HUES6 (cell line): Measurements from ENCODE around the gene GLOD4.

Source experiments
- H3K27ac ChIP-seq: 2 replicates; pipeline ENCODE4 v1.7.0; 2013; ENCODE audit warnings: low read depth, mild to moderate bottlenecking, low read length, inconsistent platforms
- H3K27me3 ChIP-seq: 2 replicates; pipeline ENCODE4 v1.6.1; 2013; ENCODE audit warnings: low read length; ENCODE audit not compliant: control insufficient read depth, insufficient read depth
- H3K36me3 ChIP-seq: 2 replicates; pipeline ENCODE4 v1.6.1; 2013; ENCODE audit warnings: low read length; ENCODE audit not compliant: control insufficient read depth, insufficient read depth
- H3K4me1 ChIP-seq: 2 replicates; pipeline ENCODE4 v1.6.1; 2013; ENCODE audit warnings: low read length; ENCODE audit not compliant: control insufficient read depth, insufficient read depth
- H3K4me3 ChIP-seq: 2 replicates; pipeline ENCODE4 v1.5.1; 2013; ENCODE audit warnings: low read depth, low read length
- H3K9ac ChIP-seq: one replicate; pipeline ENCODE4 v1.6.1; 2013; ENCODE audit warnings: mild to moderate bottlenecking, low read length
- H3K9me3 ChIP-seq: 2 replicates; pipeline ENCODE4 v1.6.1; 2013; ENCODE audit warnings: low read depth, low read length; ENCODE audit not compliant: control insufficient read depth, insufficient read depth

The GLOD4 gene

DNA sequence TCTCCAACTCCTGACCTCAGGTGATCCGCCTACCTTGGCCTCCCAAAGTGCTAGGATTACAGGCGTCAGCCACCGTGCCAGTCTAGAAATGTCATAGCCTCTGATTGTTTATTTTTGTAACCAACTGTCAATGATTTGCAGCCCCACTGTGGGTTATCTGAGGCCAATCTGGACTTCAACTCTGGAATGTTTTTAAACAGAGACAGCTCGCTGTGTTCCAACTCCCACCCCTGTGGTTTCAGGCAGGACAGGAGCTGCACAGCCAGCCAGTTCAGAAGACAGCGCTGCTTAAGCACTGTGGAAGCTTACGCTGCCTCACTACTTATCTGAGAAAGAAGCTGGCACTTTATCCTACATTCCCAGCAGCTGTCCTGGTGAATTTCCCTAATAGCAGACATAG, 19.6 kb upstream of the GLOD4 start:
- H3K9me3 ChIP-seq, result no peaks in the 10 kb centered on the region
- H3K36me3 ChIP-seq, result peaks cover 61% of the 10 kb centered on the region
- H3K27ac ChIP-seq, result no peak overlapping the region
- peaks cover 12% of the 10 kb centered on the region; the same call in 1 of the 2 replicates for H3K4me1 ChIP-seq
- H3K4me3 ChIP-seq, result no peak overlapping the region
- H3K27me3 ChIP-seq, result no peaks in the 10 kb centered on the region
- no peak overlapping the region for H3K9ac ChIP-seq

DNA sequence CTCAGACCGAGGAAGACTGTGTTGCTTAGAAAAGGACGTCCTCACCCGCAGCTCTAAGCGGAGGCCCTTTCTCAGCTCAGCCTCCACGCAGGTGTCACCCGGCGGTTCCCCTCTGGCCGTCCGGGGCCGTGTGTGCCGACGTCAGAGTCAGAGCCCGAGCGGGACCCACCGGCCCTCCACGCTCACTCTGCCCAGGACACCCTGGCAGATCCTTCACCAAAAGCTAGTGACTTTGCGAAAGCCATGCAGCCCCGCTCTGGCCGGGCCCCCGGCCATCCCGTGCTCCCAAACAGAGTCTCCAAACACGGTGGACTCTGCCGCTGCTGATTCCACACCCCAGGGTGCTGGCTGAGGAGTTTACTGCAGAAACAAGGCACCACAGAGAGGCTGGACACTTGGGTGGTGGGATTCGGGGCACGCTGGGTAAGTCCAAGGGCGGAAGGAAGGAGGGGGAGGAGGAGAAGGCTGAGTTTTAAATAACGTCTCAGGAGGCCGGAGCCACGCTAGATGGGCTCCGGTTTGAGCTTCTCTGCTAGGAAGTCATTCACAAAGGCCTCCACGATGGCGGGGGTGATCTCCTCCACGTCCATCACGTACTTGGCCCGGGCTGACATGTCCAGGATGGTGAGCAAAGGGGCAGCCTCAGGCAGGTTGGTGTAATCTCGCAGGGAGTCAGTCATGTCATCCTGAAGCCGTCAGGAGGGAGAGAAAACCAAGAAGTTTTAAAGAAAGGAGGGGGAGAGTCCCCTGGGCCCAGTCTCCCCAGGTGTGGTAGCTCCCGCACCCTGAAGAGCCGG, 18.6 kb upstream of the GLOD4 start:
- H3K27ac ChIP-seq, result no peak overlapping the region
- no peaks in the 10 kb centered on the region for H3K27me3 ChIP-seq
- H3K9me3 ChIP-seq, result no peaks in the 10 kb centered on the region
- no peak overlapping the region for H3K4me3 ChIP-seq
- peaks cover 12% of the 10 kb centered on the region; the same call in 1 of the 2 replicates for H3K4me1 ChIP-seq
- no peak overlapping the region for H3K9ac ChIP-seq
- H3K36me3 ChIP-seq, result peaks cover 68% of the 10 kb centered on the region

DNA sequence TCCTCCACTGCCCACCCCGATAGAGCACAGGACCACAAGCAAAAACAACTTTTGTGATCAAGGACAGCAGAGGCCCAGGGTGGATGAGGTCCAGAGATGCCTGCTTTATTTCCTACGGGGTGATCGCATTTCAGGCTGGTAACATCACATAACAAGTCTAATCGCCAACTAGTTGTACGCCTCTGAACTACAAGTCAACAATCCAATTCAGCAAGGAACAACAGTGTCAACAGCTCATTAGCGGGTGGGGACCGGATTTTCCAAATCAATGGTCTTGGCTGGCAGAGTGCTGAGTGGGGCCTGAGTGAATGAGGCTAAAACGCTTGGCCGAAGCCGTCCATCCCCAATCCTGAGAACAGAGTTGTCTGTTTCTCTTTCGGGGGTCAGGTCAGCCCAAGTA, 17.2 kb upstream of the GLOD4 start:
- H3K27me3 ChIP-seq, result no peaks in the 10 kb centered on the region
- peaks cover 60% of the 10 kb centered on the region for H3K36me3 ChIP-seq
- H3K27ac ChIP-seq, result no peak overlapping the region

DNA sequence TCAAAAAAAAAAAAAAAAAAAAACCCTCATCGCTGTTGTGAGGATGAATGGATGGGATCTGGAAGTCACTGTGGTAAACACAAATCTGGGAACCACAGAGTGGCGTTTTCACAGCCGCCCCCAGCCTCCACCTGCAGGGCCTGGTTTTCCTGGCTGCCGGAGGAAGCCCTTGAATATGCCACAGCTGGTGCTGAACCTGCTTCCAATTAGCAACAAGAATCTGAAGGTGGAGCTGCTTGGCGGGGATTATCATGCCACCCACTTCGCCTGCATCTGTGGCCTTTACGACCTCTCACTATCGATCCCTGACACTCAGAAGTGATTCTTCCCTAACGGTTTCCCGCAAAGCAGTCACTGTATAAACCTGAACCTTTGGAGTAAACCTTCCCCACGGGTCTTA, 16.2 kb upstream of the GLOD4 start:
- H3K27me3 ChIP-seq, result no peaks in the 10 kb centered on the region

More for the DNA sequence above, 17.2 kb upstream of the GLOD4 start:
- Histone ChIP-seq H3K9me3 (no peaks in the 10 kb centered on the region), H3K4me3 (no peak overlapping the region), H3K4me1 (peaks cover 11% of the 10 kb centered on the region; the same call in 1 of the 2 replicates), H3K9ac (no peak overlapping the region)

DNA sequence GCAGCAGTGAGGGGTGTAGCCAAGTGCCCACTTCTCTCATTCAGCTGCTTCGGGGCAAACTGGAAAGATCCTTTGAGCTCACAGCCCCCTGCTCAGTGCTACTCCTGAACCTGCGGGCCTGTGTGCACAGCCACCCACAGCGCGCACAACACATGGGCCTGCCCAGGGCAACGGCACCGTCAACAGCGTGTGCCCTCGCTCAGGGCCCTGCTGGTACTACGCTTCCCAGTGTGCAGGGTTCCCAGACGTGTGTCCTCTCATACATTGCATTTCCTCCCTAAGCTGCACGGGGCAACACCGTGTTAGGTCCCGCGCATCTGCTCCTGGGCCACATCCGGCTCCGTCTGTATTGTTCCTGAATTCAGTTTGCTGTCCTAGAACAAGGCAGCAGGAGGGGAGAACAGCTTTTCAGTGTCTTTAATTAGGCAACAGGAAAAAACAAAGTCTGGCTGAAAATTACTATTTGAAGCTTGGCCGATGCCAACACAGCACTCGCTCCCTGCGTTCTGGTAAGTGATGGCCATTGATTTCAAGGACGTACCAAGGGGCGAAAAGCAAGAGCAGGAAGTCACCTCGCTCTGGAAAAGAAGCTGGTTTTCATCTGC, 15.3 kb upstream of the GLOD4 start:
- H3K27me3 ChIP-seq, result no peaks in the 10 kb centered on the region
- H3K27ac ChIP-seq, result no peak overlapping the region
- peaks cover 4% of the 10 kb centered on the region; the same call in 1 of the 2 replicates for H3K4me1 ChIP-seq
- peaks cover 50% of the 10 kb centered on the region for H3K36me3 ChIP-seq
- no peaks in the 10 kb centered on the region for H3K9me3 ChIP-seq
- no peak overlapping the region for H3K9ac ChIP-seq
- H3K4me3 ChIP-seq, result no peak overlapping the region

More for the DNA sequence above, 16.2 kb upstream of the GLOD4 start:
- H3K4me1 ChIP-seq, result peaks cover 4% of the 10 kb centered on the region; the same call in 1 of the 2 replicates
- no peak overlapping the region for H3K27ac ChIP-seq
- no peak overlapping the region for H3K4me3 ChIP-seq
- H3K9me3 ChIP-seq, result no peaks in the 10 kb centered on the region
- H3K9ac ChIP-seq, result no peak overlapping the region
- peaks cover 52% of the 10 kb centered on the region for H3K36me3 ChIP-seq

DNA sequence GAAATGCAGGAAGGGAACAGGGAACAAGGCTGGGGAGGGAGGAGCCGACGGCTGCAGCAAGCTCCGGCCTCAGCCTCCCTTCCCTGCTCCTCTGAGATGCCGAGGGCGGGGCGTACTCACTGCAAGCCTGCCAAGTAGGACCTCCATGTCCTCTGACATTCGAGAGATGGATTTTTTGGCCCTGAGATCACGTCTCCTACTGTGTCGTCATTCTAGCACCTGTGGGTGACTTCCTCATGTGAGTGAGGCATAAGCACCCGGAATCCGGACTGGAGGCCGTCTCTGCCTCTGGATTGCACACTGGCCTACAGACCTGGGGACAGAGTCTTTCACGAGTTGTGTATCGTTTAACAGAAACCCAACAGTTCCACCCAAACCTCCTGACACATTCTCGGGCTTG, 14.5 kb upstream of the GLOD4 start:
- H3K36me3 ChIP-seq, result peaks cover 50% of the 10 kb centered on the region
- no peaks in the 10 kb centered on the region for H3K27me3 ChIP-seq
- H3K9ac ChIP-seq, result no peak overlapping the region
- no peak overlapping the region for H3K27ac ChIP-seq
- peaks cover 4% of the 10 kb centered on the region; the same call in 1 of the 2 replicates for H3K4me1 ChIP-seq
- no peak overlapping the region for H3K4me3 ChIP-seq
- no peaks in the 10 kb centered on the region for H3K9me3 ChIP-seq

DNA sequence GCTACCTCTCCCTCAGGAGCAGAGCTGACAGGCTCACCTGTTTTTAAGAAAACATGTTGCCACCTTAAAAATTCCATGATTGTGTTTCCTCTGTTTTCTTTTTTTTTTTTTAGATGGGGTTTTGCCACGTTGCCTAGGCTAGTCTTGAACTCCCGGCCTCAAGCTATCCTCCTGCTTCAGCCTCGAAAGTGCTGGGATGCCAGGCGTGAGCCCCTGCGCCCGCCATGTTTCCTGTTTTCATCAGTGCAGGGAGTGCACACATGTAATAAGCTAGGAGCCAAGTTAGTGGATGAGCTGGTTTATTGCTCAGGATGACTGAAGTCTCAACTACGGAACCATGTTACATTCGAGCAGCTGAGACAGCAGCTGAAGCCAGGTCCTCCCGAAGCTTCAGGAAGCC, 13.6 kb upstream of the GLOD4 start:
- no peak overlapping the region for H3K27ac ChIP-seq
- H3K4me1 ChIP-seq, result peaks cover 4% of the 10 kb centered on the region; the same call in 1 of the 2 replicates
- H3K36me3 ChIP-seq, result peaks cover 52% of the 10 kb centered on the region
- no peak overlapping the region for H3K9ac ChIP-seq
- no peak overlapping the region for H3K4me3 ChIP-seq
- H3K9me3 ChIP-seq, result no peaks in the 10 kb centered on the region
- no peaks in the 10 kb centered on the region for H3K27me3 ChIP-seq

DNA sequence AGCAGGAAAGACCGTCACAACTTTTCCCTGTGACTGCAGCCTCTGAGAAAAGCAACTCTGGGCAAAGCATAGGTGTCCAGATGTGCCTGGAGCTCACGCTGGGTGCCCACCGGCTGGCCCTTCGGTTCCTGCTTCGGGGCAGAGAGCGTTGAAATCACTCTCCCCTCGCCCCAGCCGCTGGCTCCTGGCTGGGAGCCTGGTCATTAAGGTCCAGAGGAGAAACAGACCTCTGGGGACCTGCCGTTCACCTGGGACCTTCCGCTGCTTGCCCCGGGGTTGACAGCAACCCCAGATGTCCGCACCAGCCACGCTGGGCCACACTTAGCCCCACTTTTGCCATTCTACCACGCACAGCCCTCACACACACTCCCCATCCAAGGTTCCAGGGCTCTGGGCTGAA, 13.2 kb upstream of the GLOD4 start:
- Histone ChIP-seq H3K4me1 (peaks cover 4% of the 10 kb centered on the region; the same call in 1 of the 2 replicates), H3K9me3 (no peaks in the 10 kb centered on the region), H3K27me3 (no peaks in the 10 kb centered on the region), H3K4me3 (no peak overlapping the region), H3K36me3 (peaks cover 48% of the 10 kb centered on the region), H3K27ac (no peak overlapping the region), H3K9ac (peak overlapping the region; percentile 11)

DNA sequence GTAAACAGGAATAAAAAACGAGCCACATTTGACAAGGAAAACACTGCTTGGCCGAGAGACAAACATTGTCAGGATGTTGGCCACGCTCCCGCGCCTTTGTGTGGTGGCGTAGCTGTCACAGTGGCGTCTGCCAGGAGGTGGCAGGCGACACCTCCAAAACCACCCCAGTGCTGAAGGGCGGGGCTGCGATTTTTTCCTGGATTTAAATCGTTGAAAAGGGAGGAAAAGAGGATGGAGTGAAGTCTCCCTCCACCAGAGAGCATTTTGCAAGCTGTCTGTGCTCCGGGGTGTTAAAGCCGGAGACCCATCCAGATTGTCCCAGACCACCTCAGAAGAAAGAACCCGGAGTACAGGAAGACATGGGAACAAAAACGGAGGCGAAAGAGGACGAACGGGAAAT, 12.8 kb upstream of the GLOD4 start:
- peaks cover 45% of the 10 kb centered on the region for H3K36me3 ChIP-seq
- H3K27ac ChIP-seq, result no peak overlapping the region
- H3K27me3 ChIP-seq, result no peaks in the 10 kb centered on the region
- peaks cover 6% of the 10 kb centered on the region; the same call in 1 of the 2 replicates for H3K4me1 ChIP-seq
- H3K4me3 ChIP-seq, result no peak overlapping the region
- H3K9me3 ChIP-seq, result no peaks in the 10 kb centered on the region
- peak overlapping the region; percentile 11 for H3K9ac ChIP-seq

DNA sequence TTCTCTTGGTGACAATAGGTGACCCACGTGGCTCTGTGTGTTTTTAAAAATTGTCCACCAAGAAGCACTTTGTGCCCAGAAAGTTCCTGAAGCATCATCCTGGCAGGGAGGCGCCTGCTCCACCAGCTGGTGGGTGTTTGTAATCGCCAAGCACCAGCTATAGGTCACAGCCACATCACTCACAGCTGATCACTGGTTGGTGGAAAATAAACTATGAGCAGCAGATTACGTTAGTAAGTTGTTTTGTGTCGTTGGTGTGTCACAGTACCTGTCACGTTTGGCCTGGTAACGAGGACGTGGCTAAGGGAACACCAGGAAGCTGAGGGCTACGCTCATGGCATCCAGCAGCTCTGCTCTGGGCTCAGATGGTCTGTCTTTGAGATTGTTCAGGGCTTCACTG, 10.2 kb upstream of the GLOD4 start:
- no peaks in the 10 kb centered on the region for H3K27me3 ChIP-seq
- H3K4me3 ChIP-seq, result no peak overlapping the region
- no peak overlapping the region for H3K9ac ChIP-seq
- H3K36me3 ChIP-seq, result peaks cover 56% of the 10 kb centered on the region
- H3K9me3 ChIP-seq, result no peaks in the 10 kb centered on the region
- H3K4me1 ChIP-seq, result peaks cover 12% of the 10 kb centered on the region; the same call in 1 of the 2 replicates
- no peak overlapping the region for H3K27ac ChIP-seq

DNA sequence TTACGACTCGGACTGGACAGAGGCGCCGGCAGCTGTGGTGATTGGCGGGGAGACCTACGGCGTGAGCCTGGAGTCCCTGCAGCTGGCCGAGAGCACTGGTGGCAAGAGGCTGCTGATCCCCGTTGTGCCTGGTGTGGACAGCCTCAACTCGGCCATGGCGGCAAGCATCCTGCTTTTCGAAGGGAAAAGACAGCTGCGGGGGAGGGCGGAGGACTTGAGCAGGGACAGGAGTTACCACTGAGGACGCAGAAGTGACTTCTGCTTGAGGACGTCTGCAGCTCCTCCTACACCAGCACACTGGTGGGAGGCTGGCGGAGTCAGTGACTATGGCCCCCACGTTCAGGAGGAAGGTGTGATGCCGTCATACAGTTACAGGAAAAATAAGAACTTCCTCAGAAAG, 9.7 kb upstream of the GLOD4 start:
- no peak overlapping the region for H3K4me3 ChIP-seq
- H3K9me3 ChIP-seq, result no peaks in the 10 kb centered on the region
- no peak overlapping the region for H3K27ac ChIP-seq
- peaks cover 12% of the 10 kb centered on the region; the same call in 1 of the 2 replicates for H3K4me1 ChIP-seq
- H3K9ac ChIP-seq, result no peak overlapping the region
- H3K27me3 ChIP-seq, result no peaks in the 10 kb centered on the region
- peaks cover 51% of the 10 kb centered on the region for H3K36me3 ChIP-seq
